CD4-positive, alpha-beta T cell treated with Interferon gamma for 1 hour (primary cell): ENCODE data around the gene OR2F1.
"Not testable (repeated sequence)": the region's sequence is repeated elsewhere in the genome, so short reads cannot be mapped to it uniquely, and the experiment has no call there.

Experiments
- DNase-seq: peaks from one replicate; pipeline ENCODE4 v3.0.0-alpha.2; 2020

Gene OR2F1

DNA sequence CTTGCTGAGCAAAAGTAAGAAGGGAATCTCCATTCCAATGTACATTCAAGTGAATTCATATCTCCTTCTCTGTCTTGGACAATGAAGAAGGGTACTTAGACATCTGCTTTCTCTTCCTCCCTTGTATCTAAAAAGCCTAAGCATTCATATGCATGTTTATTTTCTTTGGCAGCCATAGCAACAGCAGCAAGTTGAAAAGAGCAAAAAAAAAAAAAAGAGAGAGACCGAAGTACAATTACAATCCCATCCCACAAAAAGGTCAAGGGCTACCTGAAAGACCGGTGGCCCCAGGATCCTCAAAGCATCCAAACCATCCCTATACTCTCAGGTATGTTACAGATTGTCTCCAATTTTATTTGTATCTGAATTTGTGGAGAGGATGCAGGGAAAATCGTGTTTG is 4.1 kb downstream of the OR2F1 start:
- DNase-seq = no peak

DNA sequence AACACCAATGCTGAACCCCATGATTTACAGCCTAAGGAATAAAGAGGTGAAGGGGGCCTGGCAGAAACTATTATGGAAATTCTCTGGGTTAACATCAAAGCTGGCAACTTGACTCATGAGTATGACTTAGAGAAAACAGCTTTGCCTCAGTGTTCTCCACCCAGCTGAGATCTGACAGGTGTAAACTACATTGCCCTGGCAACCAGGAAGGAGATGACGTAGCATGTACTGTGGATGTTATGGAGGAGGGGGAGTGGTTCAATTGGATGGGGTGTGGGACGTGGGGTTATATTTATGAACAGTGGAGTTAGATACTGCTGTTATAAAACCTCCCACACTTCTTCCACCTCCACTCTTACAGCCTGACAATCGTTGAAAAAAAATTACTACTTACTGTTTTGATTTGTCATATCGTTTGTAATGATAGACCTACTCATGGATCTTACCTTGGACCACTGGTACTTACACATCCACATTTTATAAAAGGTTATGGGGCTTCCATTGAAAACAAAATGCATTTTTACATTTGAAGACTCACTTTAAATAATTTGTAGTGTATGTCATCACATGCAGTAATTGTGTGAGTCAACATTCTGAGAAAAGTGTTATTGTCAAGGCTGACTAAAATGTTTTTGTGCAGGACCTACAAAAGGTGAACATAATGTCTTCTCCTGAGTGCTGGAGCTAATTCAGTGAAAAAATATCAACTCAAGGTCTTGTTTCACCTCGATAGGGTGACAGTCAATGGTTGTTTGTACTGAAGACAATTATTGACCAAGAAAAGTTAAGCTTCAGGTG is 6.4 kb downstream of the OR2F1 start:
- no peak for DNase-seq

DNA sequence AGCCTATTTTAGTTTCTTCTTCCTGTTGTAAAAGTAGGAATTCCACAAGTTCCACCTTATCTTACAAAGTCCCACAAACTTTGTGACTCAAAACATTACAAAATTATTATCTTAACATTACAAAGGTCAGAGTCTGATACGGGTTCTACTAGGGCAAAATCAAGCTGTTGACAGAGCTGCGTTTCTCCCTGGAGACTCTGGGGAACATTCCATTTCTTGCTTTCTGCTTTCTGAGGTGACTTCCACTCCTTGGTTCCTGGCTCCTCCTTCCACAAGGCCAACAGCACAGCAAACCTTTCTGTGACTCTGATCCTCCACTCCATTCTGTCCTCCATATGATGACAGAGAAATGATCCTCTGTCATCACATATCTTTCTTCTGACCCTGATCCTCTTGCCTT is 10.6 kb downstream of the OR2F1 start:
- DNase-seq = no peak

DNA sequence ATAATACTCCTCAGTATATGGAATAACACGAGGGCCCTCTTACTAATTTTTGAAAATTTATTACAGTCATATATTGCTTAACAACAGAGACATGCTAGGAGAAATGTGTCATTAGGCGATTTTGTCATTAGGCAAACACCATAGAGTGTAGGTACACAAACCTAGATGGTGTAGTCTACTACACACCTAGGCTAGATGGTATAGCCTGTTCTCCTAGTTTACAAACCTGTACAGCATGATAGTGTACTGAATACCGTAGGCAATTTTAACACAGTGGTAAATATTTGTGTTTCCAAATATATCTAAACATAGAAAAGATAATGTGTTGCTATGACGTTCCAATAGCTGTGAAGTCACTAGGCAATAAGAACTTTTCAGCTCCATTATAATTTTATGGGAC is 12.8 kb downstream of the OR2F1 start:
- DNase-seq = no peak

DNA sequence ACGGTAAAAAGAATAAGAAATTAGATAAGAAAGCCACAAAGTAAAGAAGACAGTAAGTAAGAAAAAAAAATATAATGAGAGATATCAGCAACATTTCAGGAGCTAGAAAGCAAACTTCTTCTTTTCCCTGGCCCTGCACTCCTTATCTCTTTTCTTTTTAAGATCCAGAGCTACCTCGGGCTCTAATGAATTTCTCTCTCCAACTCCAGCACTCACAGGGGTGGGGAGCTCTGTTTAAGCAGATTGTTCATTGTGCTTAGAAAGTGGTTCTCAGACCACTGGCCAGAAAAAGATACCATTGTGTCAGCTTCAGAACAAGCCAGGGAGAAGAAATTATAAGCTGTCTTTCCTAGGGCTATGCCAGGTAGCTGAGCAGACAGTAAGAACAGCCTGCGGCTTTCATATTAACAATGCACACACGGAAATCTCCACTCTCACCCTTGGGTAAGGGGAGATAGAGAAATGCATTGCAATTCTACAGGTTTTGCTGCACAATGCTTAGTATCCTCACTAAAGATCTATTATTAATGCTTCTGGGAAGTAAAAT is 19.3 kb downstream of the OR2F1 start:
- no peak for DNase-seq

DNA sequence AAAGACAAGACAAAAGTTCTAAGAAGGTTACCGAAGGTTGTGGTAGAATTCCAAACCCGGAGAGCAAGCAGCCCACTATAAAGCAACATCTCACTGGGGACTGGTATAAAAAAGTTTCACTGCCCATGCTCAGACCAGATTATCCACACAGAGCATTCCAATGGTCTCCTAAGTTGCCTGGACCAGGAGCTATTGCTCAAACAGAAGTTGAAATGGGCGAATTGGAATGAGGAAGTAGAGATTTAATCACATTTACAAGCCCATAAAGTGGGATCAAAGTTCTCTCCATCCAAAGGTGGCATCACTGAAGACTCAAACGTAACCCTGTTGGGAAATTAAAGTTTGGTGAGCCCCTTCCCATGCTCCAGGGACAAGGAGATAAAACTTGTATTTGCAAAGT is 19.8 kb downstream of the OR2F1 start:
- DNase-seq = no peak

DNA sequence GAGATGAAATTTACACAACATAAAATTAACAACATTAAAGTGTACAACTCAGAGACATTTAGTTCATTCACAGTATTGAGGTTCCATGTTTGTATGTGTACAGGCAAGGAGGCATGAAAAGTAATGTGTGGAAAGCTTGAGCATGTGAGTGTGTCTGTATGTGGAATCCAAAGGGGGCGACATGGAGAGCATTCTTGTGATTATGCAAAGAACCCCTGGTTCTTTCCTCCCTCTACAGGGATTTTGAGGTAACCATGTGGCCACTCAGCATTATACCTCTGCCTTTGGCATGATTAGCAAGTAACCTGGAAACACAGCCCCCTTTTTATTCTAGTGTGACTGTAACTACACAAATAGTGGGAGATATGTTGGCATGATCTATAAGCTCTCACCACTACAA is 21.0 kb downstream of the OR2F1 start:
- DNase-seq = no peak

DNA sequence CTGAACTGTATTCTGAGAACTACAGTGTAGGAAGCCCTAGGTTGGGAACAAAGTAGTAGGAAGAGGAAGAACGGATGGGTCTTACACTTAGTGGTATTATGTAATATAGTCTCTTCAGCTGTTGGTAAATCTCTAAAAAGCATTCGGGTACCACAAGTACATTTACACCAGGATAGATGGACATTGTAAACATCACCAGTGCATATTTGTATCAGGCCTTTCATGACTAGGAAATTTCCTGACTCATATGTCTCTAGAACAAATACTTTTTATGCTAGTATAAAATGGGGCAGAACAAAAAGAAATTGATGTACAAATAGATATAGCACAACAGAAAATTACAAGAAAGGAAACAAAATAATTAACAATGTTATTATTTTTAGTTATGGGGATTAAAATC is 23.9 kb downstream of the OR2F1 start:
- DNase-seq = no peak

DNA sequence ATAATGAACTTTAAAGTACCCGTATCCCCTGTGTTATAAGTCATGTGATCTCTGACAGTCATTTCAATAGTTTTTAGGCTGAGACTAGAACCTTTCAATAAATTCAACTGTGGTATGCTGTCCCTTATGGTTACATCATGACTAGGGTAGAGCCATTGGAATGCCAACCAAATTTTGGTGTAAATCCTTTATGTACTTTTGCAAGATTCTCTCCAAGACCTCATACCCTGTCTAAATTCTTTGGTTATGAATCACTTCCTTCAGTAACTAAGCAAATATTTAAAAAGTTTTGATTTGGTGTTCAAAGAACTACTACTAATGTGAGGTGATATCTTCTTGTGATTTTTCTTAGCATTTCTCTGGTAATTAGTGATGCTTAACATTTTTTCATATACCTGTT is 24.7 kb downstream of the OR2F1 start:
- no peak for DNase-seq

DNA sequence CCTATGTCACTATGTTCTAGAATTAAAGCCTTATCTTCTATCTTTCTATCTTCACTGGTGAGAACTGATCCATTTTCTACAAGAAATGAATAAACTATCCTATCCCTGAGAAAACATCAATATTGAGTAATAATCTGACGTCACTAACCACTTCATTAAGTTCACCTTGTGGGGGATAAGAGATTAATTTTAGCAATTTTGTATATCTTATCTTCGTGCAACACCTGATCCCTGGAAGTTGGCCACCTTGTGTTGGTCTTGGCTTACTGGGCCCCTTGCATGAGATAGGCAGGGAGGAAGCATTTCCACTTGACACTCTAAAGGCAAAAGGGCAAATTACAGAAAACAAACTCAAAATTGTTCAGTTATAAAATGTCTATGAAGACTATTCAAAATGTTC is 25.4 kb downstream of the OR2F1 start:
- DNase-seq = no peak

DNA sequence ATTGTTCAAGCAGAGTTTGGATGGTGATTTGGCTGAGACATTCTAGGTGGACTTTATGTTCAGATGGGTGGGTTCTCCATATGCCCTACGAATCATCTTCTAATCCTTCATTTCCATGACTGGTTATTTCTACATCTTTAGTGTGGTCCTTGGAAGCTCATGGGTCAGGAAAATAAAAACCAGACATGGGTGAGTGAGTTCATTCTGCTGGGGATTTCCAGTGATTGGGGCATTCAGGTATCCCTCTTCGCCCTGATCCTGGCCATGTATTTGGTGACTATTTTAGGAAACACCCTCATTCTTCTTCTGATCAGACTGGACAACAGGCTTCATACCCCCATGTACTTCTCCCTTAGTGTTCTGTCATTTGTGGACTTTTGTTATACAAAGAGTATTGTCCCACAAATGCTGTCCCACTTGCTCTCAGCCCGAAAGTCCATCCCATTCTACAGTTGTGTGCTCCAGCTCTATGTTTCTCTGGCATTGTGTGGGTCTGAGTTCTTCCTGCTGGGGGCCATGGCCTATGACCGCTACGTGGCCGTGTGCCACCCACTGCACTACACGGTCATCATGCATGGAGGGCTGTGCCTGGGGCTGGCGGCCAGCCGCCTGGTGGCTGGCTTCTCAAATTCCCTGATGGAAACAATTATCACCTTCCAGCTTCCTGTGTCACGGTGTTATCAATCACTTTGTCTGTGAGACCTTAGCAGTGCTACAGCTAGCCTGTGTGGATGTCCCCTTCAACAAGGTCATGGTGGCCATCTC is 26.3 kb downstream of the OR2F1 start:
- no peak for DNase-seq

DNA sequence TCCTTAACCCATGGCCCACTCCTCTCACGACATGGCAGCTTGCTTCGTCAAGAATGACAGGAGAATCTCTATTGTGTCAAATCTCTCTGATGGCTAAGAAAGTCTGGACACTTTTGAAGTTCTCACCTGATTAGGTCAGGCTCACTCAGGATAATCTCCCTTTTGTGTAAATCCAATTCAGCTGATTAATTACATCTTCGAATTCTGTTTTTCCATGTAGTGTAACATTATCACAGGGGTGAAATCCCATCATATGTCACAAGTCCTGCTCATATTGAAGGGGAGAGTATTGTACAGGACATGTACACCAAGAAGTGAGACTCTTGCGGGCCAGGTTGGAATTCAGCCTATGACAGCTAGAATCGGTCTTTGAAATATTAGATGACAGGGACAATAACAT is 29.3 kb downstream of the OR2F1 start:
- no peak for DNase-seq

DNA sequence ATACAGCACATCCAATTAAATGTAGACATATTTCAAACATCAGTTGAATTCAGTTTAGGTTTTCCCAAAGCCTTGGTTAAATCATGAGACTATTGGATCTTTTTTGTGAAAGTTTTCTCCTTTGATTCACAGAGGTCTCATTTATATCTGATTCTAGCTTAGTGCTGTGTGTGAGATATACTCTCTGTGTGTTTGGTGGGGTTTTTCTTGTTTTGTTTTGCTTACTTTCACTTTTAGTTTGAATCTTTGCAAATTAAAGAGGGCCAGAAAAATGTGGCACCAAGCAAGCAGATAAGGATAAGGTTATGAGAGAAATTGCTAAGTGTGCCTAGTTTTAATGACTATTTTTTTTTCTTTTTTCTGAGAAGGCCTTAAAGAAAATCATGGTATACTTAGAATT is 32.9 kb downstream of the OR2F1 start:
- DNase-seq = no peak

DNA sequence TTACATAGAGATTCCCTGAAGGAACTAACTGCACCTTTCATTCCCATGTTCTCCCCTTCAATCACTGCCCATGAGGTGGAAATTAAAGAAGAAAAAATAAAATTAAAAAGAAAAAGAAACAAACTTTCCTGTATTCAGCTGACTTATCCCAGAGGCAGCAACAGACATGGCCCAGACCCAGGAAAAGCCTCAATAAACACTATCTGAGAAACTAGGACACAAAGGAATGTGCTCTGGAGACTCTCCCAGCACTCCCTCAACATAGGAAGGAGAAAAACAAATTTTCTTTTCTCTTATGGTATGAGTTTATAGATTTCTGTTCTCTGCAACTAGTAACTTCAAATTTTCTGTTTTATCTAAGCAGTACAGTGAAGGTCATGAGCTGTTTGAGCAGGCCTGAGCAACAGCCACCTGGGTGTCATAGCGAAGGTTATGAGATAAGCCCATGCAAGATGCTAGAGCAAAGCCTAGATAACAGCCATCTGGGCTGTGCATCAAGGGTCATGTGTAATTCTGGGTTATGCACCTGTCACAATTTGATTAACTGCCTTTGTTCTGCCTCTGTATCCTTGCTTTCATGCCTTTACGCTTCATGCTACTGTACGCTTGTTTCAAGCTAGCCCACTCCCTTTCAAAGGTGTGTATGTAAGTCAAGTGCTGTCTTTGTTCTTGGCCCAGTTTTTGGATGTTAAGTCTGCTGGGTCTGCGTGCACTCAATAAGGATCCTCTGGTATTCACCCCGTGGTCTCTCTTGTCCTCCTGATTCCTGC is 34.5 kb downstream of the OR2F1 start:
- no peak for DNase-seq

DNA sequence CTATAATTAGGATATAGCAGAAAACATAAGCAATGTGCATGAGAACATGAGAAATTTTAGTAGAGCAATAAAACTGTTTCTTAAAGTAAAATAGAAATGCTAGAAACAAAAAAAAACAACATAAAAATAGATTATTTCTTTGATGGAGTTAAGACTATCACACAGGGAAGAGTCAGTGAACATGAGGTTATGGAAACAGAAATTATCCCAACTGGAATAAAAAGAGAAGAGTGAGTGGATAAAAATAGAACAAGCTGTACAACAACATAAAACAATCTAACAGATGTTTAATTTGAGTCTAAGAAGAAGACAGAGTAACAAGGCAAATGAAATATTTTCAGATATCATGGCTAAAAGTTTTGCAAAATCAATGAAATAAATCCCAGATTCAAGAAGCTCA is 38.0 kb downstream of the OR2F1 start:
- no peak for DNase-seq

DNA sequence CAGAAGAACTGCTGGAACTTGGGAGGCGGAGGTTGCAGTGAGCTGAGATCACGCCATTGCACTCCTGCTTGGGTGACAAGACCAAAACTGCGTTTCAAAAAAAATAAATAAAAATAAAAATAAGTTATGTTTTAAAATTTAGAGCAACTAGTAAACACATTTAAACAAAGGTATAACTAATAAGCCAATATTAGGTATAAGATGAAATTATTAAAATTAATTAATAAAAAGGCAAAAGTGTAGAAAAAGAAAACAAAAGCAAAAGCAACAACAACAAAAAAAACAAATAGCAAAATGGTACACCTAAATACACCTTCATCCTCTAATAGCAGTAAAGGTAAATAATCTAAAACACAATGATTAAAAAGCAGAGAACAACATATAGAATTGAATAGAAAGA is 39.3 kb downstream of the OR2F1 start:
- no peak for DNase-seq

DNA sequence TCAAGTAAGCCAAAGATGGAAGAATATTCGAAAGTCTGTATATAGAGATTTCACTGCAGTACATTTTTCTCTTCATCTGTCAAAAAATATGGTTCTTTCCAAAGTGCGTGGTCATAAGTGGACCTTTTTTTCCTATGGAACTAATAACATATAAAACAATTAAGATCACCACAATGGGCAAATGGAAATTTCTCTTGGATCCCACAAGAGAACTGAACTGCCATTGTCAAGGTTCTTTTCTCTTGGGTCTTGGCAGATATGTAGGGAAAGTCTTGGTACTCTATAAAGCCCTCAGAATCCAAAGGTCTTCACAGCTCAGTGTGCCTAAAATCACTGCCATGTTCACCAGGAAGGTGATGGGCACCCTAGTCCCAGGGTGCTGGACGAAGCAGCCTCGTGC is 45.4 kb downstream of the OR2F1 start, which contains the start of gene OR6B1:
Gene OR6B1 (plus strand): TSS at position 301 of the 400 bp plus-strand sequence. CDS start 3,677 bp downstream, outside the sequence.
- no peak for DNase-seq

DNA sequence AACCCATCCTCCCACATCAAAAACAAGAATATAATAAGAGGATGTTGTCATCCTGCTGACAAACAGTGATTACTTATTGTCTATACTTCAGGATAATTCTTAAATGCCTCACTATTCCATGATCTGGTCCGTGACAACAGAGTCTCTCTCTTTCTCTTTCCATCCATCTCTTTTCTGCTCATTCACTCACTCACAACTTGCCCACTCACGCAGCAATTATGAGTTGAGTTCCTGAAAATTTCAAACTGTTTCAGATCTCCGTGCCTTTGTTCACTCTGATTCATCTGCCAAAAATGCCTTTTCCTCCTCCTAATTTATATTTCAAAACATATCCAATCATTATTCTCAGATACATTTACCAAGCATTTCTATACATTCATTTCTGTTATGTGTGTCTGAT is 46.9 kb downstream of the OR2F1 start:
- no peak for DNase-seq

DNA sequence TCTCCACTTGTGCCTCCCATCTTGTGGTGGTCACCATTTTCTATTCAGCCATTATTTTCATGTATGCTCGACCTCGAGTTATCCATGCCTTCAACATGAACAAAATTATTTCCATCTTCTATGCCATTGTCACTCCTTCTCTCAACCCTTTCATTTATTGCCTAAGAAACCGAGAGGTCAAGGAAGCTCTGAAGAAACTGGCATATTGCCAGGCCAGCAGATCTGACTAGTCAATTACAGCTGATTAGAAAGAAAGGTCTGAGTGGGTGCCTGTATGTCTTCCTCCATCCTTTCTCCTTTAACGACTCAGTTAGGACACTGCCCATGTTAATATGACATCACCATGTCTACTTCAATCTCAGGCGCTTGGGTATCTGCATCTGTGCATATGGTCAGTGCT is 50.1 kb downstream of the OR2F1 start:
- no peak for DNase-seq

DNA sequence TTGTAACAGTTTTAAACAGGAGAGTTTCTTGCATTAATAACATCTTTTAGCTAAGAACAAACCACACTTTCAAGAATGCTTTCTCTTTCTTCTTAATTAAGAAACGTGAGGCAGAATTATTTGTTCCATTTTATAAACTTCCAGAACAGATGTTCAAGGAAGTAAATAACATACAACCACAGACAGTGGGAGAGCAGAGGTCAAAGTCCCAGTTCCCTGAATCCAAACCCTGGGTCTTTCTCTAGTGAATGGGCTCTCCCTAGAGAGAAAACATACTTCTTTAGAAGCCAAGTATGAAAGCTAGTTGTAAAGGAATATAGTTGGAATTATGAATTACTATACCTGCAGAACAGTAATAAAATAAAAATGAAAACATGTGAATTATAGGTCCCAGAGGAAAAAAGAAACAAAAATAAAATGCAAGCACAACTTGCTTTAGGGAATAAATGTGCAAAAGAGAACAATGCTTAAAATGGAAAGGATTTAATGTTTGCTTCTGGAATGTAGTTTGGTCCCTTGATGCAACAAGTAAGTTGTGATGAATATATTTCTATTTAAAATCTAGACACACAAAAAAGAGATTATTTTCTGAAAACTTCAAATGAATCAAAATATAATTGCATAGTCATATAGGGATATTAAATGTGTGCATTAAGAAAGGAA is 51.5 kb downstream of the OR2F1 start:
- DNase-seq = no peak

DNA sequence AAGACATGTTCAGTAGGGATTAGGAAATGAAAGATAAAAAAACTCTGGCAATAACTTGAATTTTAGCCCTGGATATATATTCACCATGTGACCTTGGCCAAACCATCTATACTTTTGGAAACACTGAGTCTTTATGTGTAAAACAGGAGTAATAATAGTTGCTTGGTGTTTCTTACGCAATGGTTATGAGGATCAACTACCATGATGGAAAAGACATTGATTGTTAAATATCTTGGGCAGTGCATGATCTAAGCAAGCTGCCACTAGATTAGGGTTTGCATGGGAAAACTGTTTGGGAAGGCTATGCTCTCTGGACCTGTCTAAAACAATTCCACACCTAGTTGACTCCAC is 52.0 kb downstream of the OR2F1 start:
- DNase-seq = no peak

DNA sequence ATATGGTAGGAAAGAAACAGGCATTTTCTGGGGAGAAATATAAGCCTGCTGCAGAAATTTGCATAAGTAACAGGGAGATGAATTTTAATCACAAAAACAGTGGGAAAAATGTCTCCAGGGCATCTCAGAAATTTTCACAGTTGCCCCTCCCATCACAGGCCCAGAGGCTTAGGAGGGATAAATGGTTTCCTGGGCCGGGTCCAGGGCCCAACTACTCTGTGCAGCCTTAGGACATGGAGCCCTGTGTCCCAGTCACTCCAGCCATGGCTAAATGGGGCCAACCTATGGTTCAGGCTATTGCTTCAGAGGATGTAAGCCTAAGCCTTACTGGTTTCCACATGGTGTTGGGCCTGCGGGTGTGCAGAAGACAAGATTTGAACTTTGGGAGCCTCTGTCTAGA is 54.7 kb downstream of the OR2F1 start:
- DNase-seq = no peak

DNA sequence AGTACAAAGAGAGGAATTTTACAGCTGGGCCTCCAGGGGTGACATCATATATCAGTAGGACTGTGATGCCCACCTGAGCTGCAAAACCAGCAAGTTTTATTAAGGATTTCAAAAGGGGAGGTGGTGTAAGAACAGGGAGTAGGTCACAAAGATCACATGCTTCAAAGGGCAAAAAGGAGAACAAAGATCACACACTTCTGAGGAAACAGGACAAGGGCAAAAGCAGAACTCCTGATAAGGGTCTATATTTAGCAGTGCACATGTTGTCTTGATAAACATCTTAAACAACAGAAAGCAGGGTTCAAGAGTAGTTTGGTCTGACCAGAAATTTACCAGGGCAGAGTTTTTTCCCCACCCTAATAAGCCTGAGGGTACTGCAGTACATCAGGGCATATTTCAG is 55.4 kb downstream of the OR2F1 start:
- not testable (repeated sequence) for DNase-seq
